ENCODE results near the gene NOL7. TPM values are rescaled to one million over a fixed set of nuclear protein-coding genes. Genes with fewer than 3 reads are reported as not detected.

NOL7 gene
- total RNA-seq, 4 donors from 2014 or later, result 63.5 to 87.1 (median 77.7) TPM

GRCh38 chr6:13661647-13662046, 46.5 kb downstream of the NOL7 start:
- ATAC-seq (ENCODE audit: low FRiP score) (no peak), DNase-seq (ENCODE audit: low spot score) (no peak)
- TF ChIP-seq, protein P1, sequence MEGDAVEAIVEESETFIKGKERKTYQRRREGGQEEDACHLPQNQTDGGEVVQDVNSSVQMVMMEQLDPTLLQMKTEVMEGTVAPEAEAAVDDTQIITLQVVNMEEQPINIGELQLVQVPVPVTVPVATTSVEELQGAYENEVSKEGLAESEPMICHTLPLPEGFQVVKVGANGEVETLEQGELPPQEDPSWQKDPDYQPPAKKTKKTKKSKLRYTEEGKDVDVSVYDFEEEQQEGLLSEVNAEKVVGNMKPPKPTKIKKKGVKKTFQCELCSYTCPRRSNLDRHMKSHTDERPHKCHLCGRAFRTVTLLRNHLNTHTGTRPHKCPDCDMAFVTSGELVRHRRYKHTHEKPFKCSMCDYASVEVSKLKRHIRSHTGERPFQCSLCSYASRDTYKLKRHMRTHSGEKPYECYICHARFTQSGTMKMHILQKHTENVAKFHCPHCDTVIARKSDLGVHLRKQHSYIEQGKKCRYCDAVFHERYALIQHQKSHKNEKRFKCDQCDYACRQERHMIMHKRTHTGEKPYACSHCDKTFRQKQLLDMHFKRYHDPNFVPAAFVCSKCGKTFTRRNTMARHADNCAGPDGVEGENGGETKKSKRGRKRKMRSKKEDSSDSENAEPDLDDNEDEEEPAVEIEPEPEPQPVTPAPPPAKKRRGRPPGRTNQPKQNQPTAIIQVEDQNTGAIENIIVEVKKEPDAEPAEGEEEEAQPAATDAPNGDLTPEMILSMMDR (IDR thresholded peaks at IDR 0.05), result no peak

- TF ChIP-seq, protein P1 (IDR thresholded peaks at IDR 0.05), result no peak
Observed at GRCh38 chr6:13662651-13663334, 47.7 kb downstream of the NOL7 start.

GRCh38 chr6:13663986-13664385, 48.9 kb downstream of the NOL7 start:
- TF ChIP-seq, protein P1 (IDR thresholded peaks at IDR 0.05), result no peak
- ATAC-seq (ENCODE audit: low FRiP score), result no peak
- DNase-seq (ENCODE audit: low spot score), result no peak

More at GRCh38 chr6:13662651-13663334, 47.7 kb downstream of the NOL7 start:
- no peak for ATAC-seq (ENCODE audit: low FRiP score)
- DNase-seq (ENCODE audit: low spot score), result no peak

DNA sequence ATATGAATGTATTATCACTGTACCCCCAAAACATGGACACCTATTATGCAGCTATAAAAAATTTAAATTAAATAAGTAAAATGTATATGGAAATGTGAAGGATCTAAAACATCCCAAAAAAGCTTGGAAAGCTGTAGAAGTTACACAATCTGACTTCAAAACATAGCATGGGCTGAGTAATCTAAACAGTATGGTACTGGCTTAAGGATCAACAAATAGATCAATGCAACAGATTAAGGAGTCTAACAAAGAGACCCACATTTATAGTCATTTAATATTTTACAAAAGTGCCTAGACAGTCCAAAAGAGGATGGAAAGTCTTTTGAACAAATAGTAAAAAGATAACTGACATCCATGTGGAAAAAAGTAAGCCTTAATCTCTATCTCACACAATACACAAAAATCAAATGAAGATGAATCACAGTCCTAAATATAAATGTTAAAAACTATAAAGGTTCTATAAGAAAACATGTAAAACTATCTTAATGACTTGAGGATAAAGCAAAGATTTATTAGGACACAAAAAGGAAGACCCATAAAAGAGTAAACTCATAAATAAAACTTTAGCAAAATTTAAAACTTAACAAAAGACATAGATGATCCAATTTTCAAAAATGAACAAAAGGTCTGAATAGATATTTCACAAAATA, 49.7 kb downstream of the NOL7 start:
- TF ChIP-seq, protein P1 (IDR thresholded peaks at IDR 0.05), result no peak
- no peak for ATAC-seq (ENCODE audit: low FRiP score)

DNA sequence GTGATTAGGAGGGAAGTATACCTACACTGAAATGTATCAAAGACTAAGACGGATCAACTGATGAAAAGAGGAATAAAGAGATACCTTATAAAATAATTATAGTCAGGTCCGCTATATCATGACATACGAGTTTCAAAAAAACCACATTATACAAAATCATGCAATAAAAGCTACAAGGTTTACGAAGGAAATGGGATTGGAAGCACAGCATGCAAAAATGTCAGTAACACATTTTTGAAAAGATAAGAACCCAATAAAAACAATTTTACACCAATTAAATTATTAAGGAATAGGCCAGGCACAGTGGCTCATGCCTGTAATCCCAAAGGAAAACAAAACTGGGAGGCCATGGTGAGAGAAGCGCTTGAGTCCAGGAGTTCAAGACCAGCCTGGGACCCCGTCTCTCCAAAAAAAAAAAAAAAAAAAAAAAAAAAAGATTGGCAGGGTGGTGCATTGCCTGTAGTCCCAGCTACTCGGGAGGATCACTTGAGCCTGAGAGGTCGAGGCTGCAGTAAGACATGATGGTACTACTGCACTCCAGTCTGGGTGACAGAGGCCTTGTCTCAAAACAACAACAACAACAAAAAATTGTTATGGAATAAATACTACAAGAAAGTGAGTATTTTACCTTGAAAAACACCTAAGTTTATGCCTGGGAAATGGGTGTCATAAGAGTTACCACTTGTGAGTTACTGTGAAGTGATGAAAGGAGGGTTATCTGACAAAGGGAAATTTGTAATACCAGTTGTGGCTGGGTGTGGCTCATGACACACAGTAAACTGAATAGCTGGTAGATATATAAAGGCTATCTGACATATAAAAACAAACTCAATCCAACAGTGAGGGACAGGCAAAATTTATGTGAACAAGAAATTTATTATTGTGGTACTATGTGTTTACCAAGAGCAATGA, 51.3 kb downstream of the NOL7 start:
- TF ChIP-seq, protein P1 (IDR thresholded peaks at IDR 0.05), result no peak

More for the DNA sequence above, 49.7 kb downstream of the NOL7 start:
- no peak for DNase-seq (ENCODE audit: low spot score)

GRCh38 chr6:13667655-13668054, 52.5 kb downstream of the NOL7 start:
- DNase-seq (ENCODE audit: low spot score), result no peak
- TF ChIP-seq, protein P1 (IDR thresholded peaks at IDR 0.05), result no peak

More for the DNA sequence above, 51.3 kb downstream of the NOL7 start:
- DNase-seq (ENCODE audit: low spot score), result no peak
- ATAC-seq (ENCODE audit: low FRiP score), result no peak

More at GRCh38 chr6:13667655-13668054, 52.5 kb downstream of the NOL7 start:
- no peak for ATAC-seq (ENCODE audit: low FRiP score)
